GM20000 (cell line): ENCODE data around the gene PIK3IP1.

Source experiments
- DNase-seq: peaks from one replicate; pipeline ENCODE4 v3.0.0; 2012; ENCODE audit warnings: low spot score
- TF ChIP-seq, protein P1 (sequence below): IDR thresholded peaks from 2 replicates; pipeline ENCODE4 v1.5.1; 2012; ENCODE audit warnings: mild to moderate bottlenecking, control low read depth; ENCODE audit errors: extremely low read depth, missing control alignments

The PIK3IP1 gene

GRCh38 chr22:31305194-31305593 is 12.9 kb upstream of the PIK3IP1 start:
- TF ChIP-seq, protein P1, sequence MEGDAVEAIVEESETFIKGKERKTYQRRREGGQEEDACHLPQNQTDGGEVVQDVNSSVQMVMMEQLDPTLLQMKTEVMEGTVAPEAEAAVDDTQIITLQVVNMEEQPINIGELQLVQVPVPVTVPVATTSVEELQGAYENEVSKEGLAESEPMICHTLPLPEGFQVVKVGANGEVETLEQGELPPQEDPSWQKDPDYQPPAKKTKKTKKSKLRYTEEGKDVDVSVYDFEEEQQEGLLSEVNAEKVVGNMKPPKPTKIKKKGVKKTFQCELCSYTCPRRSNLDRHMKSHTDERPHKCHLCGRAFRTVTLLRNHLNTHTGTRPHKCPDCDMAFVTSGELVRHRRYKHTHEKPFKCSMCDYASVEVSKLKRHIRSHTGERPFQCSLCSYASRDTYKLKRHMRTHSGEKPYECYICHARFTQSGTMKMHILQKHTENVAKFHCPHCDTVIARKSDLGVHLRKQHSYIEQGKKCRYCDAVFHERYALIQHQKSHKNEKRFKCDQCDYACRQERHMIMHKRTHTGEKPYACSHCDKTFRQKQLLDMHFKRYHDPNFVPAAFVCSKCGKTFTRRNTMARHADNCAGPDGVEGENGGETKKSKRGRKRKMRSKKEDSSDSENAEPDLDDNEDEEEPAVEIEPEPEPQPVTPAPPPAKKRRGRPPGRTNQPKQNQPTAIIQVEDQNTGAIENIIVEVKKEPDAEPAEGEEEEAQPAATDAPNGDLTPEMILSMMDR, result no peak
- DNase-seq, result no peak

DNA sequence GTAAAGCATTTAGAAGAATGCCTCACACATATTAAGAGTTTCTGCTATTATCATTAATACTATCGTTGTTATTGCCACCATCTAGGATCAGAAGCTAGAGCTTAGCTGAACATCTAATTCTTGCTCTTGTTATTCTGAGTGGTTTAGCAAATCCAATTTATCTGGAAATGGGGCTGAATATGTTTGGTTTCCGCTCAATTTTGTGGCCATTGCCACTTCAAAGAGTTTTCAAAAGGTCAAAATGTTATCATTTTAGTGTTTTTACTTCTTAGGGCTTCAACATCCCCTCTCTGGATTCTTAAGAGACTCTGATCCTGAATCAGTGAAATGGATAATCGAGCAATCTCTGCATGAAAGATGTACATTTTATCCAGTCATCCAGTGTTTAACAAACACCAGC is 10.2 kb upstream of the PIK3IP1 start:
- TF ChIP-seq, protein P1, result no peak
- no peak for DNase-seq

GRCh38 chr22:31302006-31302405 is 9.7 kb upstream of the PIK3IP1 start:
- TF ChIP-seq, protein P1, result no peak
- no peak for DNase-seq

DNA sequence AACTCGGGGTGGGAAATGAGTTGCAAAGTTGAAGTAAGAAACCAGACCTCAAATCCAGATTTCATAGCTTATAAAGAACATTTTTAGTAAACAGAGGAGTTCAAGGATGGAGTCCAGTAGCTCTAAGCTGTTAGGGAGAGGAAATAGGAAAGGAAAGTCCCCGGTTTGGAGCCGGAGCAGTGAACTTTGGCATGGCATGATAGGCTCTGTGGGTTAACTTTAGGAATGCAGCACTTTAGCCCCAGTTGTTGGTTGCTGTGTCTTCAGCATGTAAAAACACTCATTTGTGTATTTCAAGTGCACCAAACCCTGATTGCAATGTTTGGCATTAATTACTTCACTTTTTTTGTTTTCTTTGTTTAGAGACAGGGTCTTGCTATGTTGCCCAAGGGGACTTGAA is 8.6 kb upstream of the PIK3IP1 start:
- no peak for DNase-seq
- TF ChIP-seq, protein P1, result no peak

DNA sequence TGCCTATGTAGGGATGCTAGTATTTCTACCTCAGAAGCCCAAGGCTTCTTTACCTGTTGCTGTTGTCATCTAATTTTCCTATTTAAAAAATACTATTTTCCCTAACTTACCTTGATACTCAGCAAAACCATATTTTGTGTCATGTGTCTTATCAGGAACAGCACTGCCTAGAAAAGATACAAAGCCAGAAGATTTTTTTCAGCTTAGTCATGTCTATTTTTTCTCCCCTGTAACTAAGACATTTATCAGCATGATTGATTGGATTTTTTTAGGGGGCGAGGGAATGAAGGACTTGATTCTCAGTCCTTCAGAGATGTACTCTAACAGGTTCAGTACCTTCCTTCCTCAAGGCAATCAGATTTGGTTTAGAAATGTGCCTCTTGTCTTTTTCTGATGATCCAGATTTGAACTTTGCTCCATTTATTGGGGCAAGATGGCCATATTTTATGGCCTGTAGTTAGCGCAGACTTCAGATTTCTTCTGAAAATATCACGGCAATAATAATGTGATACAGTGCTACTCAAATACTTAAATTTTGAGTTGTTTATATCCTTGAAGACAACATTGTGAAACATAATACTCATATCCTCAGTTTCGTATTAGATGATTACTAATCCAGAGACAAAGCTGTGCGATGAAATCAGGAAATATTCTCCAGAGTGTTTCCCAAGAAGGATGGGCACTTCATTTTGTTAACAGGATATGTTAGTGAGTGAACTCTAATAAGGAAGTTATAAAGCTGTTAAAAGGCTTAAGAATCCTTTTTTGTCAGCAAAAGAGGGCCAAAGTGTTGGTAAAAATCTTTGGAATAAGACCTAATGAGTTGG is 3.8 kb upstream of the PIK3IP1 start:
- TF ChIP-seq, protein P1, result no peak
- no peak for DNase-seq

- no peak for DNase-seq
- TF ChIP-seq, protein P1, result no peak
Observed at GRCh38 chr22:31295360-31295759, 3.1 kb upstream of the PIK3IP1 start.

DNA sequence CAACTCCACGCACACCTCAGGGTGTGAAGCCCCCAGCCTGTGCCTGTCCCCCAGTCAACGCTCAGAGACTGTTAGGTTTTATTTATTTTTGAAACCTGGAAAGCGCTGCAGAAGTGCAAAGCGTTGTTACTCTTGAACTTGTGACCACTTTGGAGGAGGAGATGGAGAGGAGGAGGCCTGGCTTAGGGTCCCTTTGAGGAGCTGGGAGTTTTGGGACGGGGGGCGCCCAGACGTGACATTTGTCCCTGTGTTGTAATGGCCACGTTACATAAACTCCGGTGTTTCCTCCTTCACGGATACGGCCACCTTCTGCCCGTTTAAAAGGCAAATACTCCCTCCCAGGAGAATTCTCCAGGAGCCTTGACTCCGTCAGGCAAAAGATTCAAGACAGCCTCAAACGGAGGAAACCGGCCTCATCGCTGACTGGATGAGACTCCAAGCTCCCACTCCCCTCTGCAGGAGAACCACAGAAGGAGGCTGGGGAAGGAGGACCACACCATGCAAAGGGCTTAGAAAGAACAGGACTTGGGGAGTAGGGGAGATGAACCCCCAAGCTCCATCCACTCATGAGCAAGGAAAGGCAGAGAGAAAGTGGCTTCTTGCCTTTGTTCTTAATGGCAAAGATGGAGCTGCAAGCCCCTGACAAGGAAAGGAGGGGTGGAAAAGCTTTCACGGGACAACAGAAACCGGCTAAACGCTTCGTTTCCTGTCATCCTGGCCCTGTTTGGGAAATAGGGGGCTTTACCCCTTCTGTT is 630 bp downstream of the PIK3IP1 start:
- TF ChIP-seq, protein P1, result no peak
- no peak for DNase-seq
